Femur (tissue), 1 donor: ENCODE measurements around the gene DGKH.
"Not testable (repeated sequence)": the region's sequence is repeated elsewhere in the genome, so short reads cannot be mapped to it uniquely, and the experiment has no call there.

Experiments used
- DNase-seq: peaks from one replicate; pipeline ENCODE4 v3.0.0-alpha.2; 2017

Gene DGKH

DNA sequence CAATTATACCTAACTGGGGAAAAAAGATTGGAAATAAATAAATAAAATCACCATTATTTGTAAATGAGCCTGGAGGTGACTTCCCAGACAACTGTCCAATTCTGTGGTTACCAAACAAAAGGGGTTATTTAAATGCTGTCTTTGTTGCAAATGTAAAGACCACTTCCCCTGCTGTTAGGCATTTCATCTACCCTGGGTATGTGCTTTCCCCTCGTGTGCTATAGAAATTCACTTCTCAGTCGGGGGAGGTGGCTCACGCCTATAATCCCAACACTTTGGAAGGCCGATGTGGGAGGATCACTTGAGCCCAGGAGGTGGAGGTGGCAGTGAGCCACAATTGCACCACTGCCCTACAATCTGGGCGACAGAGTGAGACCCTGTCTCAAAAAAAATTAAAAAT lies 121.6 kb downstream of the DGKH start:
- DNase-seq = no peak

DNA sequence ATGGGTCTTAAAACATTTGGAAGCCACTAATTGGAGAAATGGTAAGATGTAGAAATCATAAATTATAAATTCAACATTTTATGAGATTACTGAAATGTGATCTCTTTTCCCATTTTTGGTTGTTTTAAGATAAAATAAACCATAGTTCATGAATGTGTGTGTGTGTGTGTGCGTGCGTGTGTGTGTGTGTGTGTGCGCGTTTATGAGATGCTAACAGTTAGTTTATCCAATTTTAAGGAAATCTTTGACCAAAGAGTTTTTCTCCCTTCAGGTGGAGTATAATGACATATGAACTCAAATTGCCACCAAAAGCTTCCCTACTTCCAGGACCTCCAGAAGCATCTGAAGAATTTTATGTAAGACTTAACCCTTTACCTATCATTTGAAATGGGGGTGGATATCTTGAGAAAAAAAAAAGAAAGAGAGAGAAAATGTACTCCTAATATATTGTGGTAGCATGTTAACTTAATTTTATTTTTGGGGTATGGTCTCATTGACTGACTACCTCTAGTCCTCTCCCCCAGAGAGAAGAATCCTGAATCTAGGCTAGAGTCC lies 125.4 kb downstream of the DGKH start:
- DNase-seq = no peak

DNA sequence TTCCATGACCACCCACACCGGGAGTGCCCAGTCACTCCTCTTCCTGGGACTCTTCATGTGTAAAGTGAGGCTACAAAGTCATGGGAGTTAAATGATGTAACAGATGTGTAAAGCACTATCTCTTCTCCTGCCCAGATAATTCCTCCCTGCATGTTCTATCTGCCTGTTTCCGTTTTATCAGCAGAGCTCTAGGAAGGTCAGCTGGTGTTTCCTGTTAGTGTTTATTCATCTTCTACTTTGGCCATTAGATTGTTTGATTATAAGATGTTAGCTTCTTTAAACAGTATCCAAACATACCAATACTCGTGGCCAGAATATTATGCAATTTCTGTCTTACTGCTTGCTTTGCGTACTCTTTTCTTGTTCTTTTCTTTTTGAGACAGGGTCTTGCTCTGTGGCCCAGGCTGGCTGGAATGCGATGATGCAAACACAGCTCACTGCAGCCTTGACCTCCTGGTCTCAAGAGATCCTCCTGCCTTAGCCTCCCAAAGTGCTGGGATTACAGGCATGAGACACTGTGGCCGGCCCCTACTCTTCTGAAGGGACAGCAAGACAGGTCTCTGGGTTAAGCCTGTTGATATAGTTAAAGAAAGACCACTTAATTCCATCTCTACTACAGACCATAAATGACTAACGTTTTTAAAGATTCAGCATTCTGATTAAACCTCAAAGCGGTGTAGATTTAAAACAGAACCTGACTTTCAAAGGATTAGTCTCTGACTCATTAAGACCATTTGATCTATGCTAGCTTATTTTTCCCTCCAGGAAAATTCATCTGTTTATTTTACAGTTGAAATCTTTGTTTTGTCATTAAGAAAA lies 126.1 kb downstream of the DGKH start:
- DNase-seq = no peak

DNA sequence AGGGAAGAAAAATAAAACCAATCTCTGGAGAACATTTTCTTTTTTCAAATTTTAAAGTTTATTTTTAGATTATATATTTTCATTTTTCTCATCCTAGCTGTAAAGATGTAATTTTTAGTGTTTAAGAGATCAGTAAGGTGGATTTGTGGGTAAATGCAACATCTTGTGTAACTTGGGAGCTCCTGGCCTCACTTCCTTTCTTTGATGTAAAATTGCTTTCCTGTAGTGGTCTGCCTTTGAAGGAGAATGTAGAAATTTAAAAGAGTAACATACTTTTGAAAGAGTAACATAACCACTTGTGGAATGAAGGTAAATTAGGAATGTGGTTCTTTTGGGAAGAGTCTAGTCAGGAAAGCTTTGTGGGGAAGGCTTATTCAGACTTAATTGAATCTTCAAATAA lies 127.8 kb downstream of the DGKH start:
- no peak for DNase-seq

DNA sequence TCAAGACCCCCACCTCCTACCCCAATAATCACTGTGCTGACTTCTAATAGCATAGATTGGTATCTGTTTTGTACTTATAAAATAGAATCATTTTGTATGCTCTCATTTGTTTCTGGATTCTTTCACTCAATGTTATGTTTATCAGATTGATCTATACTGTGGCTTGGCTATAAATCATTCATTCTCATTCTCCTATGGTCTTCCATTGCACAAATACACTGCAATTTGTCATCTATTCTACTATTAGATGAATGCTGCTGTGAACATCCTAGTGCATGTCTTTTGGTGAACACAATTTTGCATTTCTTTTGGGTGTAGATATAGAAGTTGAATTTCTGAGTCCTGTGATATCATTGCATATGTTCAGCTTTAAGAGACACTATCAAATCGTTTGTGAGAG lies 128.7 kb downstream of the DGKH start:
- DNase-seq = no peak

DNA sequence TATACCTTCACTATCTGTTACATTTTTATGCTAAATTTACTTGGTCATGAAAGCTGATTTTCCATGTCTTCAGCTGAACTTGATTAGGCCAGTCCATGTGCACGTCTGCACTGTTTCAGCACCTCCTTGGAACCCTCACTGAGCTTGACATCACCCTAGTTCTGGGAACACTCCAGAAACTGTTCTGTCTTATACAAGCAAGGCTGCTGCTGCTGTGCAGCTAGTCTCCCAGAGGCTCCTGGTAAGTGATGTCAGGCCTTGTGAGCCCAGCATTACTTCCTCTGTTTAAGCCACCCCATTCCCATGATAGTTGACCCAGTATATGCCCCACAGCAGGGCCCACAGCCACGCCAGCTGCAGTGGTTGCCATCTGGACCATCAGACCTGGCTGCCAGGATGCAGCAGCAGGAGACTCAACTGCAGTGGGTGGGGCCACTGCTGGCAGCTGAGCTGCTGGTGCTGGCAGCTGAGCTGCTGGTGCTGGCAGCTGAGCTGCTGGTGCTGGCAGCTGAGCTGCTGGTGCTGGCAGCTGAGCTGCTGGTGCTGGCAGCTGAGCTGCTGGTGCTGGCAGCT lies 133.0 kb downstream of the DGKH start:
- no peak for DNase-seq

DNA sequence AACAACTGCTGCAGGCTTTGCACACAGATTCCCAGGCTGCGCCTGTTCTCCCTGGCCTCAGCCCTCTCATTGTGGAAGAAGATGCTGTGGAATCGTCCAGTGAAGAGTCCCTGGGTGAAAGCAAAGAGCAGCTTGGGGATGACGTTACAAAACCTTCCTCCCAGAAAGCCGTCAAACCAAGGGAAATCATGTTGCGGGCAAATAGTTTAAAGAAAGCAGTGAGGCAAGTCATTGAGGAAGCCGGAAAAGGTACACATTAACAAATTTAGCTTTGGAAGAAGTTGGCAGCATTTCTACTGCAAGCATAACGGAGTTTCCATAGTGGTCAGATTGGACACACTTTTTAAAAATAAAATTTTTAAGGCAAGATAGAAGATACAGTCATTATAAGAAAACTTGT lies 140.6 kb downstream of the DGKH start:
- no peak for DNase-seq

DNA sequence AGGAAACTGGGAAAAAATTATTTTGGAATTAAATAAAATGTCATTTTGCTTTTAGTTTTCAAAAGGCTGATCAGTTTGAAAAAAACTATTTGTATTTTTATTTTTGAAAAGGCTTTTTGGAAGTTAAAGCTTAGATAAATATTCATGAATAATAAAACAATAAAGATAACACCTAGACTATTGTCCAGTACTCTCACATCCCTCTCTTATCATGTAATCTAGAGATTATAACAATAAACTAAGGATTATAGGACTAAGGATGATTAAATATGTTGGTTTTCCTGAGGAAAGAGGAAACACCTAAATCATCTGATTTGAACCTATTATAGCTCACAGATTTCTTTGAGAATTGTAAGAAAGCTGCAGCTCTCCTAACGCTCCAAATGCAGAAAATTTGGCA lies 142.1 kb downstream of the DGKH start:
- no peak for DNase-seq

DNA sequence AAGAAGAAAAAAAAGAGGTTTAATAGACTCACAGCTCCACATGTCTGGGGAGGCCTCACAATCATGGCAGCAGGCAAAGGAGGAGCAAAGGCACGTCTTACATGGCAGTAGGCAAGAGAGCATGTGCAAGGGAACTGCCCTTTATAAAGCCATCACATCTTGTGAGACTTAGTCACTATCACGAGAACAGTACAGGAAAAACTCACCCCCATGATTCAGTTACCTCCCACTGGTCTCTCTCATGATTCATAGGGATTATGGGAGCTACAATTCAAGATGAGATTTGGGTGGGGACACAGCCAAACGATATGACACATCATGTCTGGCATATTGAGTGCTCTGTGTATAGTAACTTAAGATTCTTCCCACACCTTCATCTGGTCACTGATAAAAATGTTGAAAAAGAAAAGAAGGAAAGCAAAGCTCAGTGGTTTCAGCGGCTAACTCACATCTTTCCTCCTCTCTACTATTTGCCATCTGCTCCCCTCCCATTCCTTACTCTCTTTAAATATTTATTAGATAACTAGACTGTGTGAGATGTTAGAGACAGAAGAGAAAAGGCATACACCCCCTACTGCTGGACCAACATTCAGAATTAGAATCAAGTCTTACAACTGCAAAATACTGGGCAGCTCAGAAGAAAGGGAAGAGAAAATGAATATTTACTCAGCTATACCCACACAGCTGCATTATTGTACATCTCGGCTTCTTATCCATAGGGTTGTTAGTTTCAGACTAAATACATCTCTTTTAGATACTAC lies 163.4 kb downstream of the DGKH start:
- no peak for DNase-seq

DNA sequence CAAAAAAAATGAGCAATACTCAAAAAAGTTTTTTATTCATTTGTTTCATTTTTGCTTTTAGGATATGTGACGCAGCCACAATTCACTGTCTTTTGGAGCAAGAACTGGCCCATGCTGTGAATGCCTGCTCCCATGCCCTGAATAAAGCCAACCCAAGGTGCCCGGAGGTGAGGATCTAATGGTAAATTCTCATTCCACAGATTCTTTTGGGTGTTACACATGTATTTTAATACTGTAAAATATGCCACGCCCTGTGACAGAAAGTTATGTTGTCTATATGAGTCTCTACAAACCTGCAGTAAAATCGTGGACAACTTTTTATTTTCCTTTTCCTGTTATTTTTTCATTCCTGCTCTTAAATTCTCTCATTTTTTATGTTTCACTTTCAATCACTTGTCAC lies 166.0 kb downstream of the DGKH start:
- DNase-seq = no peak

DNA sequence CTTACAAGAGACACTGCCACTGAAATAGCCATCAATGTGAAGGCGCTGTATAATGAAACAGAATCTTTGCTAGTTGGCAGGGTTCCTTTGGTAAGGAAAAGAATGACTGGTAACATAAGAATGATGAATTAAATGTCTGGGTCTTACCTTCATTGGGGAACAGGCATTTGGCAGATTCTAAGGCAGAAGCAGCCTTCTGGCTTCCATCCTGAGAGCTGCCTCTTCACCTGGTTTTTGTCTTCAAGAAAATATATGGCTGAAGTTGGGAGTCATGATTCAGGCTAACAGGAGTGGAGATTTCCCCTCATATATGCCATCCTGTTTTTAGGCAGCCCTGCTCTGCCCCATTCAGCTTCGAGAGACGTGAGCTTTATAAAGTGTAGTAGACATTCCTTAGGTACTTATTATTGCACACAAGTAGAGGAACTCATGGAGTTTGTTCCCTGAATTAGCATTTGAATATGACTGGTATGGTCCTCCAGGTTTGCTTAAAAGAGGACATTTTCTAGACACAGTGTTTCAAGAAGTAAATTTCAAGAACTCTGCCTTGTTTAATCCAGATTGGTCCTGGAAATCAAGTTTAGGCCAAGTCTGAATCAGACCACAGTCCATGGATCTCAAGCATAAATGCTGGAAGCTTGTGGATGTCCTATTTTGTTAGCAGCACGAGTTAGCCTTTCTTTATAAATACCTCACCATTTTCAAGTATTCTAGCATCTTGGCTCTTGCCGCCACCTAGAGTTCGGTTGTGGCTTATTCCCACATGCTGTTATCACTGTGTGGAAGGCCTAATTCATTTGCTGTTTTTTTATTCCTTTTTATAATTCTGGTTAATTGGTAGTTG lies 167.4 kb downstream of the DGKH start:
- DNase-seq = peak; percentile 29

DNA sequence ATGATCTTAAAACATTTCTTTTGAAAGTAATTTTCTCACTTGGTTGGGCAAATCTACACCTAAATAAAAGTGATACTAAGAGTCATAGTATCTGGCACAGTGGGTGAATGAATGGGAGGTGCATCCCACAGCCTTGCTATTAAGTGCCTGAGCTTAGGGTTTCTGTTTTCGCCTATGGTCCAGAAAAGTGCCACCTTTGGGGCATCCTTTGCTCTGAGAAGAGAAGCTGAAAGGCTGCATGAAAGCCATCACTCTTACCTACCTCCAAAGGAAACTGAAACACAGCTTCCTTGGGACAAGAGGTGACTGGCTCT lies 167.9 kb downstream of the DGKH start:
- DNase-seq = no peak

DNA sequence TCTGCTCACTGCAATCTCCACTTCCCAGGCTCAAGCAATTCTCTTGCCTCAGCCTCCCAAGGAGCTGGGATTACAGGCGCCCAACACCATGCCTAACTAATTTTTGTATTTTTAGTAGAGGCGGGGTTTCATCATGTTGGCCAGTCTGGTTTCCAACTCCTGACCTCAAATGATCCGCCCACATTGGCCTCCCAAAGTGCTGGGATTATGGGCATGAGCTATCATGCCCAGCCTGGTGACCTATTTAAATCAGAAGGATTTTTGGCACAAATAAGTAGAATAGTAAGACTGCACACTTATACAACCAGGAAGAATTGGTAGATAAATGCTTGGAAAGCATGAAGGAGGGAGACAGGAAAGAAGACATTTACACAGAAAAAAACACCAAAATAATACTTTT lies 170.1 kb downstream of the DGKH start:
- no peak for DNase-seq

DNA sequence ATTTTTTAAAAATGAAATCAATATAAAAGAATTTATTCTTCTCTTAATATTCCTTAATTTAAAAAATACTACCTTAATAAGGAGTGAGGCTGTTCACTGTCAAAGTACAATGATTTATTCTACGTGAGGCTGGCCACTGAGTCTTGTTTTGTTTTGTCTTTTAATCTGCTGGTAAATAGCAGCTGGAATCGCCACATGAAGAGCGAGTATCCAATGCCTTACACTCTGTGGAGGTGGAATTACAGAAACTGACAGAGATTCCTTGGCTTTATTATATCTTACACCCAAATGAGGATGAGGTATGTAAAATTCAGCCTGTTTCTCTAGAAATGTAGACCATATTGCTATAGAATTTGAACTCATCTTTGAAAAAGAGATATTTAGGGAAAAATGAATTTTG lies 170.6 kb downstream of the DGKH start:
- no peak for DNase-seq

DNA sequence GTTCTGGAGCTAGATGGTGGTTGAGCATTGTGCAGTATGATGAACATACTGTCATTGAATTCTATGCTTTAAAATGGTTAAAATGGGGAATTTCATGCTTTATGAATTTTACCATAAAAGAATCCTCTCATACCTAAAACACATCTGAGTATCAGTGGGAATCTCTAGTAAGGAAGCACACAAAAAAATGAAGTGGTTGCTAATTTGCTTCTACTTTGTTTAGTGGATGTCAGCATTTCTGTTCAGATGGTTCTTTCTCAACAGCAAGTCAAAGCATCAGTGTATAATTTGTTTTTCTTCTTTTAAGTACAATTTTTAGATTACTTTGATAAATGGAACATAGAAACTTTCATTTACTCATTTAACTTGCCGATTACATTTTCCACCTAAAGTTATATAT lies 171.4 kb downstream of the DGKH start:
- no peak for DNase-seq

DNA sequence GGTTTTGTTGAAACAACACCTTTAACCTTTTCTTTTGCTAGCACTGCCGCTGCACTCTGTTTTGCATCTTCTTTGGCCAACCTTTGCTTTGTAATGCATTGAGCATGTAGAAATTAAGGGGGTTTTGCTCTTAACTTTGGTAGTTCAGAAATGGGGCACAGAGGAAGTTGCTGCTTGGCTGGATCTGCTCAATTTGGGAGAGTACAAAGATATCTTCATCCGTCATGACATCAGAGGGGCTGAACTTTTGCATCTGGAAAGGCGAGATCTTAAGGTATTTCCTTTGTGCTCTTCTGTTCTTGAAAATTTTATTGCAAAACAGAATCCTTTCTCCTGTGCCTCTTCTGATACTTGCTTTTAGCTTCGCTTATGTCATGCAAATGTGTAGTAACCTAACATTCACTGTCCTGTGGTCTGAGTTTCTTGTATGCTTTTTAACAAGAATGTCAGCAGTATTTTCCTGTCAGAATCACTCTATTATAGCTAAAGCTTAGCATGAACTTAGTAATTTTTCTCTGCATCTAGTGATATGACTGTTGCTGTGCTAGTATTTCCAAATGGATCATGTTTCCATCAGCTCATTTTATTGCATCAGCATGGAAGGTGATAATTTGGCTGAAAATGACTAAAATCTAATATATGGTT lies 172.8 kb downstream of the DGKH start:
- DNase-seq = no peak

DNA sequence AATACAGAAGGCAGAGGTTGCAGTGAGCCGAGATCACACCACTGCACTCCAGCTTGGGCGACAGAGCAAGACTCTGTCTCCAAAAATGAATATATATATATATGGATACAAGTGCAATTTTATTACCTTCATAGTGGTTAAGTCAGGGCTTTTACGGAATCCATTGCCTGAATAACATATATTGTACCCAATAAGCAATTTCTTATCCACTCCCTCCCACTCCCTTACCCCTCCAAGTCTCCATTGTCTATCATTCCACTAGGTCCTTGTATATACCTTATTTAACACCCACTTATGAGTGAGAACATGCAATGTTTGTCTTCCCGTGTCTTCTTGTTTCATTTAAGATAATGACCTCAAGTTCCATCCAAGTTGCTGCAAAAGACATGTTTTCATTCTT lies 175.2 kb downstream of the DGKH start:
- no peak for DNase-seq

DNA sequence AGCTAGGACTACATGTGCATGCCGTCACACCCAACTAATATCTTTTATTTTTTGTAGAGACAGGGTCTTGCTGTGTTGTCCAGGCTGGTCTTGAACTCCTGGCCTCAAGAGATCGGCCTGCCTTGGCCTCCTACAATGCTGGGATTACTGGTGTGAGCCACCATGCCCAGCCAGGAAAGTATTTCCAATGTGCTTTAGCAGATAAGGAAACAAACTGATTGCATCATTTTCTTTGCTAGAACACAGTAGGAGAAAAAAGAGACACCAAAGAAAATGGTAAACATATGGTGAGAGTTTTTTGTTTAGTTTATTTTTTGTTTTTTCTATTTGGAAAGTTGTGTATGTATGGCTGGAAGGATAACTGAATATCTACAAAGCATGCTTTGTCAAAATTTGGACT lies 176.6 kb downstream of the DGKH start:
- DNase-seq = no peak

DNA sequence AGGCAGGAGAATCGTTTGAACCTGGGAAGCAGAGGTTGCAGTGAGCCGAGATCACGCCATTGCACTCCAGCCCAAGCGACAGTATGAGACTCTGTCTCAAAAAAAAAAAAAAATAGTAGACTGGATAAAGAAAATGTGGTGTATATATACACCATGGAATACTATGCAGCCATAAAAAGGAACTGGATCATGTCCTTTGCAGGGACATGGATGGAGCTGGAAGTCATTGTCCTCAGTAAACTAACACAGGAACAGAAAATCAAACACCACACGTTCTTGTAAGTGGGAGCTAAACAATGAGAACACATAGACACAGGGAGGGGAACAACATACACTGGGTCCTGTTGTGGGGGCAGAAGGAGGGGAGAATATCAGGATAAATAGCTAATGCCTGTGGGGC lies 178.3 kb downstream of the DGKH start:
- DNase-seq = not testable (repeated sequence)

DNA sequence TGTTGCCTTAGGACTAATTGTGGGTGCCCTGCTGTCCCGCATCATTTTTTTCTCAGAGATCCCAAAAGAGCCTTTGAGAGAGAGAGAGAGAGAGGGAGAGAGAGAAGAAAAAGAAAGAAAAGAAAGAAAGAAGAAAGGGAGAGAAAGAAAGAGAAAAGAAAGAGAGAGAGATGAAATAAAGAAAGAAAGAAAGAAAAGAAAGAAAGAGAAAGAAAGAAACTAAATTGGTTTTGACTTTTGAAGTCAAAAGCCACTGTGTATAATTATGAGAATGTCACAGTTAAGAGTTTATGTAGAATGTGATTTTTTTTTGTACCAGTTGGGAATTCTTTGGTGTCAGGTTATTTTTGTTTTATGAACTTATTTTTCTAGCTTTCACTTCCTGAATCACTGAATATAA lies 180.1 kb downstream of the DGKH start:
- DNase-seq = no peak

DNA sequence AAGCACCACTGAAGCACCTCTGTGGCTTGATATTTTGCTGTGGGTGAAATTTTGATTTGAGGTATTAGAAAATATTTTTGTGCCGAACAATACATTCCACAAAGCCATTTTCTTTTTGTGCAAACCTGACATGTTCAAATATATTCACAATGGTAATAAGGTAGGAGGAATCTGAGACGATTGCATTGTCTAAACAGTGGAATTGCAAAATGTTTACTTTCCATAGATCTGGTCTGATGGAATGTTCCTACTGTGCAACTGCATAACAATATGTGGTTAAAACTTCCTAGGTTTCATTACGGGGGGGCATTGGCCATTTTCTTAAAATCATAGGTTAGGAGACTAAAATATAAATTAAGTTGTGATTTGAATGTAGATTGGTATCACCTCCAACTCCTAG lies 180.8 kb downstream of the DGKH start:
- no peak for DNase-seq

DNA sequence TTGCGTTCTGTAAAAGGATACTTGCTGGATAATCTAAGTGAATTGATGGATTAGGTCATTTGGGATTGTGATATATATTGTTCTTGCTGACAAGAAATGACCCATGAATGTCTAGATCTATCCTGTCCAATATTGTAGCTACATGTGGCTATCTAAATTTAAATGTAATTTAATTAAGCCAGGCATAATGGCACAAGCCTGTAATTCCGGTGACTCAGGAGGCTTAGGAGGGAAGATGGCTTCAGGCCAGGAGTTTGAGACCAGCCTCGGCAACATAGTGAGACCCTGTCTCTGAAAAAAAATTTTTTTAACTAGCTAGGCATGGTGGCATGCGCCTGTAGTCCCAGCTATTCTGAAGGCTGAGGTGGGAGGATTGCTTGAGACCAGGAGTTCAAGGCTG lies 184.2 kb downstream of the DGKH start:
- no peak for DNase-seq

DNA sequence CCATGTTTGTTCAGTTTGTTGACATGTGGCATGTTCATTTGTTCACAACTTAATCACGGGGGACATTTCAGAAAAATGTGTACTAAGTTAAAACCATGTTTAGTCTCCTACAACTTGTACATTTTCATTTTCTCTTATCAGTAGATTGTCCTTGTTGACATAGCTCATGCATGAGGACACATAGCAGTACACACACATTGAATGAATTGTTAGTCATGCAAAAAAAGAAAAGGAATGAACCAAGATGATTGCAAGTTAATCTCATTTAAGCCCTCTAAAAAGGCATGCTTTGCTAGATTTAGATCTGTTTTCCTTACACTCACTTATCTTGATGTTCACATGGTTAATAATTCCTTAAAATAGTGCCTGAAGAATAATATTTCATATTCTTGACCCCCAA lies 185.3 kb downstream of the DGKH start:
- DNase-seq = no peak
